Right cardiac atrium (tissue), 5 donors: ENCODE data around the gene C22orf15. TPM values are rescaled to one million over a fixed set of nuclear protein-coding genes. Genes with fewer than 3 reads are reported as not detected.

ENCODE experiments used
- ATAC-seq, 2 donors: fragments of 200-7000 bp; cut with Tn5 transposase; one replicate each; pipeline versions ENCODE4 v1.8.0 to v1.9.1; 2020; ENCODE audit warnings: moderate library complexity in 2 of 2, mild to moderate bottlenecking in 1 of 2
- DNase-seq, 3 donors: peaks; one replicate each; pipeline ENCODE4 v3.0.0-alpha.2; 2020
- H3K27ac ChIP-seq: one replicate; pipeline ENCODE4 v1.5.1; 2013; ENCODE audit warnings: mild to moderate bottlenecking, low read length, control low read depth, moderate library complexity
- H3K27me3 ChIP-seq: one replicate; pipeline ENCODE4 v1.6.1; 2013; ENCODE audit not compliant: control insufficient read depth, insufficient read depth
- H3K4me1 ChIP-seq: one replicate; pipeline ENCODE4 v1.6.1; 2013; ENCODE audit warnings: low read length; ENCODE audit not compliant: control insufficient read depth, insufficient read depth
- H3K4me3 ChIP-seq: one replicate; pipeline ENCODE4 v1.5.1; 2013; ENCODE audit warnings: low read length, control low read depth
- H3K9me3 ChIP-seq: one replicate; pipeline ENCODE4 v1.6.1; 2013; ENCODE audit warnings: low read length; ENCODE audit not compliant: control insufficient read depth
- WGBS: extraction: QIAGEN DNeasy Blood & Tissue Kit; methylation state at CpG from one replicate; pipeline ENCODE4 v1.1.7; 2013; 5-methylcytosine and 5-hydroxymethylcytosine counted together
- intact Hi-C, 4 donors: fragments of 100-400 bp; cut with DNase I; formaldehyde crosslinking; loops; one replicate each; pipeline versions ENCODE4 v1.11.0 to v1.14.0; 2022 to 2023
- polyA plus RNA-seq: library from polyadenylated mRNA; stranded (reverse); fragments of 200-250 nt; gene quantifications from one replicate; pipeline ENCODE4 v1.2.3, GENCODE V29; 2013
- total RNA-seq, 4 donors: library from RNA; stranded (reverse); fragmentation: NEBNext Ultra II Directional; extraction: Animal tissue kit (Norgen Biotek cat#: 25700); gene quantifications; one replicate each; pipeline ENCODE4 v1.2.1, GENCODE V29; 2021
- donor health status: healthy with polysubstance abuse.
- donor health status: DM: no; HTN: yes; CAD: no.
- donor health status: DM: no; HTN: no; CAD: no.
- donor health status: DM: no; HTN: yes; CAD: no; lungs with severe emphysema.
- donor health status: DM: yes; HTN: yes; CAD: no.

C22orf15 gene
- total and polyA plus RNA-seq, 5 donors = 0.21 TPM; not detected in 4

DNA sequence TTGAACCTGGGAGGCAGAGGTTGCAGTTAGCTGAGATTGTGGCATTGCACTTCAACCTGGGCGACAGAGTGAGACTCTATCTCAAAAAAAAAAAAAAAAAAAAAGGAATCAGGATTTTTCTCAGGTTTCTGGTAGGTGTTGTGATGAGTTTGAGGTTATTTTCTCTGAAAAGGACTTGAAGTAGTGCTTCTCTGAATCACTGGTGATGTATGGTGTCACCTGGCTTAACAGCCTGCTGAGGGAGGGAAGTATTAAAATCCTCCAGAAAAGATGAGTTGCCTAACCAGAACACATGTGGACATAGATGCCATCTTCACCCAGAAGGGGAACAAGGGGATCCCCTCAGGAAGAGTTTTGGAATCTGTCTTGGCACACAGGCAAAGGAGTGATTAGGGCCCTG is 44.0 kb downstream of the C22orf15 start:
- no peaks in the 10 kb centered on the region for H3K27me3 ChIP-seq
- no peaks in the 10 kb centered on the region for H3K9me3 ChIP-seq
- no peak overlapping the region for H3K27ac ChIP-seq
- peaks cover 2% of the 10 kb centered on the region for H3K4me1 ChIP-seq
- intact Hi-C loops = no loop called here
- ATAC-seq (no peak), DNase-seq (no peak)
- no peak overlapping the region for H3K4me3 ChIP-seq
- 87% methylated on average over 1 of the region's 1 CpG for WGBS

DNA sequence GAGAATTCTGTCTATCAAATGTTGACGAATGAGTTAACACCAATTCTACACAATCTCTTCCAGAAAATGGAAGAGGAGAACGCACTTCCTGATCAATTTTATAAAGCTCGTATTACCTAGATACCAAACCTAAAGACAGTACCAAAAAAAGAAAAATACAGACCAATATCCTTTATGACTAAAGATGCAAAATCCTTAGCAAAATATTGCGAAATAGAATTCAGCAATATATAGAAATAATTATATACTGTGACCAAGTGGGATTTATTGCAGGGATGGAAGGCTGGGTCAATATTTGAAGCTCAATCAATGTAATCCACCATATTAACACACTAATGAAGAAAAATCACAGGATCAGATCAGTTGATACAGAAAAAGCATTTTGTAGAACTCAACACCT is 49.6 kb downstream of the C22orf15 start:
- 95% methylated on average over 4 of the region's 4 CpGs for WGBS
- H3K9me3 ChIP-seq = no peaks in the 10 kb centered on the region
- DNase-seq (no peak), ATAC-seq (no peak)
- no peak overlapping the region for H3K27ac ChIP-seq
- no peak overlapping the region for H3K4me3 ChIP-seq
- H3K4me1 ChIP-seq = no peaks in the 10 kb centered on the region
- intact Hi-C loops = no loop called here
- no peaks in the 10 kb centered on the region for H3K27me3 ChIP-seq

Other genes with a start within 250 kb of the C22orf15 start
- gene IGLL1, start 182.7 kb upstream of the C22orf15 start, total RNA-seq = not detected
- gene IGLL1, start 182.7 kb upstream of the C22orf15 start, polyA plus RNA-seq = not detected
- gene DRICH1, start 130.7 kb upstream of the C22orf15 start, total RNA-seq = under 1 TPM in 1 of 4 donors, not detected in 3; 0.37 TPM
- gene DRICH1, start 130.7 kb upstream of the C22orf15 start, polyA plus RNA-seq = 0.09 TPM
- gene RGL4, start 72.0 kb upstream of the C22orf15 start, total RNA-seq = not detected
- gene RGL4, start 72.0 kb upstream of the C22orf15 start, polyA plus RNA-seq = 0.45 TPM
- gene ZNF70, start 11.9 kb upstream of the C22orf15 start, total RNA-seq = 1 to 10 TPM; 5.6 to 6.3 (median 6.1) TPM
- 1.9 TPM for gene ZNF70, start 11.9 kb upstream of the C22orf15 start, polyA plus RNA-seq
- under 1 TPM in 2 of 4 donors, not detected in 2; 0.40 to 0.41 TPM for gene VPREB3, start 8.6 kb upstream of the C22orf15 start, total RNA-seq
- gene VPREB3, start 8.6 kb upstream of the C22orf15 start, polyA plus RNA-seq = 0.61 TPM
- gene CHCHD10, start 5.0 kb downstream of the C22orf15 start, total RNA-seq = 1,000 to 10,000 TPM in 3 of 4 donors, 100 to 1,000 TPM in 1; 993 to 1,434 (median 1,175) TPM
- gene CHCHD10, start 5.0 kb downstream of the C22orf15 start, polyA plus RNA-seq = 1,153 TPM
- 10 to 100 TPM in 2 of 4 donors, 1 to 10 TPM in 2; 2.8 to 15.4 (median 11.5) TPM for gene MMP11, start 9.9 kb downstream of the C22orf15 start, total RNA-seq
- 5.9 TPM for gene MMP11, start 9.9 kb downstream of the C22orf15 start, polyA plus RNA-seq
- gene SMARCB1, start 24.0 kb downstream of the C22orf15 start, total RNA-seq = 10 to 100 TPM; 48.8 to 55.9 (median 49.4) TPM
- 41.1 TPM for gene SMARCB1, start 24.0 kb downstream of the C22orf15 start, polyA plus RNA-seq
- gene DERL3, start 76.0 kb downstream of the C22orf15 start, total RNA-seq = 10 to 100 TPM in 2 of 4 donors, 1 to 10 TPM in 2; 6.1 to 11.6 (median 9.2) TPM
- 5.0 TPM for gene DERL3, start 76.0 kb downstream of the C22orf15 start, polyA plus RNA-seq
- gene SLC2A11, start 94.9 kb downstream of the C22orf15 start, total RNA-seq = 10 to 100 TPM; 12.0 to 27.2 (median 21.0) TPM
- 23.4 TPM for gene SLC2A11, start 94.9 kb downstream of the C22orf15 start, polyA plus RNA-seq
- 100 to 1,000 TPM; 250 to 364 (median 272) TPM for gene MIF, start 131.4 kb downstream of the C22orf15 start, total RNA-seq
- 369 TPM for gene MIF, start 131.4 kb downstream of the C22orf15 start, polyA plus RNA-seq
- 10 to 100 TPM in 1 of 4 donors, 1 to 10 TPM in 3; 2.9 to 11.1 (median 7.1) TPM for gene GSTT2B, start 198.2 kb downstream of the C22orf15 start, total RNA-seq
- 8.5 TPM for gene GSTT2B, start 198.2 kb downstream of the C22orf15 start, polyA plus RNA-seq
- gene DDTL, start 203.9 kb downstream of the C22orf15 start, total RNA-seq = 1 to 10 TPM in 2 of 4 donors, not detected in 2; 1.5 to 2.4 TPM
- 2.7 TPM for gene DDTL, start 203.9 kb downstream of the C22orf15 start, polyA plus RNA-seq
- gene DDT, start 211.5 kb downstream of the C22orf15 start, total RNA-seq = 100 to 1,000 TPM; 125 to 175 (median 156) TPM
- 437 TPM for gene DDT, start 211.5 kb downstream of the C22orf15 start, polyA plus RNA-seq
- gene GSTT2, start 217.1 kb downstream of the C22orf15 start, total RNA-seq = not detected
- gene GSTT2, start 217.1 kb downstream of the C22orf15 start, polyA plus RNA-seq = 0.14 TPM
- gene GSTT4, start 242.5 kb downstream of the C22orf15 start, total RNA-seq = not detected
- gene GSTT4, start 242.5 kb downstream of the C22orf15 start, polyA plus RNA-seq = not detected
- gene CABIN1, start 248.3 kb downstream of the C22orf15 start, total RNA-seq = 10 to 100 TPM; 34.7 to 48.6 (median 46.0) TPM
- gene CABIN1, start 248.3 kb downstream of the C22orf15 start, polyA plus RNA-seq = 31.8 TPM